ENCODE measurements around the gene TEPSIN.

Gene TEPSIN

DNA sequence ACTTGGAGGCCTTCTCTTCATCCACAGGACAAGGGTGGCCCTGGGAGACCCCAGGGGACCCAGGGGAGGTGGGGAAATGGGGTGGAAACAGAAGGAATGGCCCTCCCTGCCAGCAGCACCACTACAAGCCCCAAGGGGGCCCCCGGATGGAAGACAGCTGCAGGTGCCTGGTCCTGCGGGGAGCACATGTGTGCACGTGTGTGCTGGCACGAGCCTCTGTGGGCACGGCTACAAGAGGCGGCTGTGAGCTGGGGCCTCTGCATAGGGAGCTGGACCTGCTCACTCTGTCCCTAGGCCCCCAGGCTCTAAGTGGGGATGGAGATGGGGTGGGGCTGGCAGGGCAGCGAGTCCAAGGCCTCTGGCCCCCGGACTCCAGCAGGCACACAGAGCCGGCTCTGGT, 59.6 kb downstream of the TEPSIN start:
- no peak overlapping the region for H3K4me3 ChIP-seq (ENCODE audit: low read depth in 1 of 2, low read length in 2 of 2)
- H3K36me3 ChIP-seq (ENCODE audit: control insufficient read depth in 1 of 2, insufficient read depth in 2 of 2, low read length in 2 of 2), result no peaks in the 10 kb centered on the region
- H3K27ac ChIP-seq (ENCODE audit: low read depth, low read length), result no peak overlapping the region
- no peaks in the 10 kb centered on the region for H3K4me1 ChIP-seq (ENCODE audit: control insufficient read depth in 1 of 2, insufficient read depth in 2 of 2, low read length in 2 of 2)
- H3K9me3 ChIP-seq (ENCODE audit: control insufficient read depth in 1 of 2, low read length in 2 of 2), result no peaks in the 10 kb centered on the region
- no peak overlapping the region for H3K9ac ChIP-seq (ENCODE audit: low read depth in 1 of 2, low read length in 2 of 2)
- H3K27me3 ChIP-seq (ENCODE audit: control insufficient read depth in 1 of 2, insufficient read depth in 2 of 2, low read length in 2 of 2), result peaks cover 0 to 7% of the 10 kb centered on the region in 2 donors
